ENCODE results near the gene TRPC4.

DNA sequence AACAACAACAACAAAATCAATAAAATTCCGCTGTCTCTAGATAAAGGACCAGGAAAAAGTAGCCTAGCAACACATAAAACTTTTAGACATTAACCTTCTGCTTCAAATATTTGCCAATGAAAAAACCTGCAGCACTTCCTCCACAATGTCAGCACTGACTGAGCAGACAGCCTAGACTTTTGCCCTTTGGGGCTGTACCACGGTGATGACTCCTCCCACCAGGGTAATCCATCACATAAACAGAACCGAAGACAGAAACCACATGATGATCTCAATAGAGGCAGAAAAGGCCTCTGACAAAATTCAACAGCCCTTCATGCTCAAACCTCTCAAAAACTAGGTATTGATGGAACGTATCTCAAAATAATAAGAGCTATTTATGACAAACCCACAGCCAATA, 30.2 kb upstream of the TRPC4 start:
- TF ChIP-seq, protein P1, sequence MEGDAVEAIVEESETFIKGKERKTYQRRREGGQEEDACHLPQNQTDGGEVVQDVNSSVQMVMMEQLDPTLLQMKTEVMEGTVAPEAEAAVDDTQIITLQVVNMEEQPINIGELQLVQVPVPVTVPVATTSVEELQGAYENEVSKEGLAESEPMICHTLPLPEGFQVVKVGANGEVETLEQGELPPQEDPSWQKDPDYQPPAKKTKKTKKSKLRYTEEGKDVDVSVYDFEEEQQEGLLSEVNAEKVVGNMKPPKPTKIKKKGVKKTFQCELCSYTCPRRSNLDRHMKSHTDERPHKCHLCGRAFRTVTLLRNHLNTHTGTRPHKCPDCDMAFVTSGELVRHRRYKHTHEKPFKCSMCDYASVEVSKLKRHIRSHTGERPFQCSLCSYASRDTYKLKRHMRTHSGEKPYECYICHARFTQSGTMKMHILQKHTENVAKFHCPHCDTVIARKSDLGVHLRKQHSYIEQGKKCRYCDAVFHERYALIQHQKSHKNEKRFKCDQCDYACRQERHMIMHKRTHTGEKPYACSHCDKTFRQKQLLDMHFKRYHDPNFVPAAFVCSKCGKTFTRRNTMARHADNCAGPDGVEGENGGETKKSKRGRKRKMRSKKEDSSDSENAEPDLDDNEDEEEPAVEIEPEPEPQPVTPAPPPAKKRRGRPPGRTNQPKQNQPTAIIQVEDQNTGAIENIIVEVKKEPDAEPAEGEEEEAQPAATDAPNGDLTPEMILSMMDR (IDR thresholded peaks at IDR 0.05) = no peak
- TF ChIP-seq SIN3A (IDR thresholded peaks at IDR 0.05; ENCODE audit: borderline replicate concordance, insufficient read depth, low read depth, low read length) = no peak
